H1 (cell line): Measurements from ENCODE around the gene DFFA. TPM values are rescaled to one million over a fixed set of nuclear protein-coding genes. Genes with fewer than 3 reads are reported as not detected.

ENCODE experiments used
- ASH2L ChIP-seq: fragments of 200-600, 300-600 bp; sonication (generic); IDR thresholded peaks from one replicate; pipeline ENCODE4 v1.7.1; 2017; ENCODE audit warnings: low read length
- ATF2 ChIP-seq: IDR thresholded peaks from 2 replicates; pipeline ENCODE4 v1.6.1; 2012; ENCODE audit warnings: low read length, inconsistent platforms
- ATF3 ChIP-seq: IDR thresholded peaks from 2 replicates; pipeline ENCODE4 v1.6.1; 2011; ENCODE audit warnings: low read depth, mild to moderate bottlenecking, low read length; ENCODE audit not compliant: insufficient read depth
- BRCA1 ChIP-seq: IDR thresholded peaks from 2 replicates; pipeline ENCODE4 v1.6.1; 2012; ENCODE audit warnings: low read depth, low read length, improper control_type of control experiment
- CBX5 ChIP-seq: fragments of 300-800, 300-1000 bp; sonication (generic); IDR thresholded peaks from 2 replicates; pipeline ENCODE4 v1.7.1; 2016; ENCODE audit warnings: antibody characterized with exemption, low read length, low read depth
- CEBPB ChIP-seq: IDR thresholded peaks from 2 replicates; pipeline ENCODE4 v1.6.1; 2012; ENCODE audit warnings: low read depth, low read length
- CTBP2 ChIP-seq: IDR thresholded peaks from 2 replicates; pipeline ENCODE4 v1.7.0; 2011; ENCODE audit warnings: borderline replicate concordance, mild to moderate bottlenecking, moderate library complexity, mixed read lengths, low read length; ENCODE audit not compliant: insufficient read depth, insufficient read length
- EP300 ChIP-seq, 2 experiments: IDR thresholded peaks; 1 replicate in 1 of 2; 2 replicates in 1 of 2; pipeline ENCODE4 v1.6.1; 2011 to 2012; ENCODE audit warnings: low read depth in 2 of 2, low read length in 2 of 2, mild to moderate bottlenecking in 2 of 2, borderline replicate concordance in 1 of 2, inconsistent platforms in 1 of 2, moderate library complexity in 1 of 2
- FOSL1 ChIP-seq: IDR thresholded peaks from 2 replicates; pipeline ENCODE4 v1.6.1; 2011; ENCODE audit warnings: mild to moderate bottlenecking, low read depth, low read length, moderate library complexity; ENCODE audit not compliant: insufficient read depth
- GTF2F1 ChIP-seq: IDR thresholded peaks from 2 replicates; pipeline ENCODE4 v1.6.1; 2012; ENCODE audit warnings: low read depth, low read length, improper control_type of control experiment, borderline replicate concordance
- HDAC2 ChIP-seq, 2 experiments: fragments of 300-600 bp in 1 of 2; sonication (generic) in 1 of 2; IDR thresholded peaks; 2 replicates each; pipeline ENCODE4 v1.6.1; 2011 to 2012; ENCODE audit warnings: low read depth in 2 of 2, low read length in 2 of 2, mild to moderate bottlenecking in 2 of 2, moderate library complexity in 2 of 2, borderline replicate concordance in 1 of 2, inconsistent platforms in 1 of 2
- JUND ChIP-seq: IDR thresholded peaks from 2 replicates; pipeline ENCODE4 v1.6.1; 2011; ENCODE audit warnings: mild to moderate bottlenecking, improper control_type of control experiment, low read length
- MAFK ChIP-seq: IDR thresholded peaks from 2 replicates; pipeline ENCODE4 v1.6.1; 2012; ENCODE audit warnings: low read depth, mild to moderate bottlenecking, improper control_type of control experiment, low read length
- PHF8 ChIP-seq: fragments of 200-600 bp; sonication (generic); conservative IDR thresholded peaks from 2 replicates; pipeline ENCODE4 v1.7.1; 2012; ENCODE audit warnings: low read depth, mild to moderate bottlenecking, inconsistent platforms, low read length, moderate library complexity
- POLR2AphosphoS5 ChIP-seq: IDR thresholded peaks from 2 replicates; pipeline ENCODE4 v1.6.1; 2011; ENCODE audit warnings: low read depth, low read length
- RNF2 ChIP-seq: fragments of 200-900, 300-1000 bp; sonication (generic); IDR thresholded peaks from 2 replicates; pipeline ENCODE4 v1.7.1; 2016; ENCODE audit warnings: borderline replicate concordance, low read depth, mild to moderate bottlenecking, antibody characterized with exemption, low read length; ENCODE audit not compliant: poor library complexity, severe bottlenecking; ENCODE audit errors: missing control alignments
- SP4 ChIP-seq: IDR thresholded peaks from 2 replicates; pipeline ENCODE4 v1.6.1; 2012; ENCODE audit warnings: low read length, inconsistent platforms
- TCF12 ChIP-seq: IDR thresholded peaks from 2 replicates; pipeline ENCODE4 v1.6.1; 2011; ENCODE audit warnings: low read depth, mild to moderate bottlenecking, low read length
- YY1 ChIP-seq: IDR thresholded peaks from 2 replicates; pipeline ENCODE4 v1.6.1; 2011; ENCODE audit warnings: low read depth, mild to moderate bottlenecking, low read length
- ZNF274 ChIP-seq: IDR thresholded peaks from 2 replicates; pipeline ENCODE4 v1.7.0; 2012; ENCODE audit warnings: low read length, borderline replicate concordance; ENCODE audit errors: extremely low read depth
- polyA plus RNA-seq, 7 experiments: library from polyadenylated mRNA; depleted of rRNA in 3 of 7; stranded (reverse) in 5 of 7; unstranded in 2 of 7; fragments of >200 nt in 5 of 7; fragments of 200-250 nt in 2 of 7; gene quantifications; 1 replicate in 5 of 7; 2 replicates in 1 of 7; 4 replicates in 1 of 7; pipeline versions ENCODE4 v1.2.1 to v1.2.3, GENCODE V29; 2011 to 2013; ENCODE audit warnings: missing spikeins in 2 of 7, mixed read lengths in 2 of 7
- total RNA-seq: library from RNA; stranded (reverse); fragmentation: NEBNext Ultra II Directional; extraction: Animal tissue kit (Norgen Biotek cat#: 25700); gene quantifications from 2 replicates; pipeline ENCODE4 v1.2.1, GENCODE V29; 2021

DFFA gene
- total and polyA plus RNA-seq, 2 of the 8 experiments (the other 6 are each of a cell fraction or from before 2014, with no cell fraction given) = 34.3 to 79.9 TPM

- TF ChIP-seq PHF8 (peak; percentile 90), RNF2 (no peak), CTBP2 (no peak), ATF2 (no peak), GTF2F1 (no peak; the same call in 1 of the 2 replicates), ZNF274 (no peak), ASH2L (peak; percentile 92), FOSL1 (no peak), ATF3 (peak; percentile 98), CEBPB (no peak), POLR2AphosphoS5 (peak; percentile 84), JUND (no peak), MAFK (no peak), YY1 (no peak; the same call in none of the 2 replicates), CBX5 (no peak), BRCA1 (peak; percentile 75), TCF12 (0 out of 2 replicates have a peak, but pooled peaks have one; percentile 60), EP300 (IDR thresholded peaks at IDR 0.05; ENCODE audit: borderline replicate concordance in 1 of 2, low read depth in 2 of 2, low read length in 2 of 2) (peak in 1 of 2 experiments; percentile 32; a peak in 1 of 3 replicates), HDAC2 (IDR thresholded peaks at IDR 0.05; ENCODE audit: borderline replicate concordance in 1 of 2, low read depth in 2 of 2, low read length in 2 of 2) (peak in 1 of 2 experiments; percentile 55; a peak in 1 of 4 replicates), SP4 (peak; percentile 38; the same call in 1 of the 2 replicates)
These were observed at the start of gene DFFA (continued) for GRCh38 chr1:10472220-10473144.
